ENCODE data around the gene SORCS1.

DNA sequence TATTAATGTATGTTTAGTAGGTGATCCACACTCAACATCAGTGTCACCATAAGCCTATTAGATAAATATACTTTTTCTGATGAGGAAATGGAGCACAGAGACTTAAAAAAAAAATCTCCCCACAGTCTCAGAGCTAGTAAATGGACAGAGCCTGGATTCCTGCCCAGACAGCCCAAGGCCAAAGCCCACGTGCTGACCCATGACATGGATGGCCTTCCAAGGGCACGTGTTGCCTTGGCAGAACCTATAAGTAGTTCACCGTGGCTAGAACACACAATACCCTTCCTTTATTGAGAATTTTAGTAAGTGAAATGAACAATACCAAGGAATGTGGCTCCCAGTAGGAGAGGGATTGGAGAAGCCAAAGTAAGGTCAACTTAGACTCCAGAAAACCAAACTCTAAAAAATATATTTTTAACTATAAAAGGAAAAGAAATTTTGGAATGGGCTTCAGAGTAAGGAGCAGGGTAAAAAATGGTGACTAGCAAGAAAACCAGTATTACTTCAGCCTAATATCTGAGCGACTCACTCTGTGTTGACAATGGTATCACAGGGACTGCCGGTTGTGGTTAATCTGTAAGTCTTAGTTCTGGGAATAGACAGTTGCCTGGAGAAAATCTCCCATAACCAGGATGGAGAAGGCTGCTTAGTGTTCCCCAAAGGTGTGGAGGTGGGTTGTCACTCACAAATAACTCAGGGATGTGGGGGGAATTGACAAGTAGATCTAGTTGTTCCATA is 223.0 kb downstream of the SORCS1 start:
- no peak for TF ChIP-seq FOXK2 (IDR thresholded peaks at IDR 0.05)
- no peak for TF ChIP-seq CTBP1 (IDR thresholded peaks at IDR 0.05; ENCODE audit: borderline replicate concordance)
- TF ChIP-seq FOXA1 (IDR thresholded peaks at IDR 0.05): no peak
- TF ChIP-seq ARNT (IDR thresholded peaks at IDR 0.05): no peak
- TF ChIP-seq BHLHE40 (IDR thresholded peaks at IDR 0.05; ENCODE audit: borderline replicate concordance): no peak
- no peak for TF ChIP-seq SP1 (IDR thresholded peaks at IDR 0.05)
- no peak for TF ChIP-seq SUZ12 (IDR thresholded peaks at IDR 0.05)
- no peak for TF ChIP-seq ELF4 (IDR thresholded peaks at IDR 0.05)
- no peak for TF ChIP-seq NFRKB (IDR thresholded peaks at IDR 0.05)
- no peak for TF ChIP-seq TARDBP (IDR thresholded peaks at IDR 0.05)

All from HEK293T (cell line).